ENCODE data around the gene IVD. TPM values are rescaled to one million over a fixed set of nuclear protein-coding genes. Genes with fewer than 3 reads are reported as not detected.

IVD gene
- total and polyA plus RNA-seq, 9 of the 15 experiments (the other 6 are each of a cell fraction or from before 2014, with no cell fraction given), result 0.15 to 4.5 (median 2.4) TPM

DNA sequence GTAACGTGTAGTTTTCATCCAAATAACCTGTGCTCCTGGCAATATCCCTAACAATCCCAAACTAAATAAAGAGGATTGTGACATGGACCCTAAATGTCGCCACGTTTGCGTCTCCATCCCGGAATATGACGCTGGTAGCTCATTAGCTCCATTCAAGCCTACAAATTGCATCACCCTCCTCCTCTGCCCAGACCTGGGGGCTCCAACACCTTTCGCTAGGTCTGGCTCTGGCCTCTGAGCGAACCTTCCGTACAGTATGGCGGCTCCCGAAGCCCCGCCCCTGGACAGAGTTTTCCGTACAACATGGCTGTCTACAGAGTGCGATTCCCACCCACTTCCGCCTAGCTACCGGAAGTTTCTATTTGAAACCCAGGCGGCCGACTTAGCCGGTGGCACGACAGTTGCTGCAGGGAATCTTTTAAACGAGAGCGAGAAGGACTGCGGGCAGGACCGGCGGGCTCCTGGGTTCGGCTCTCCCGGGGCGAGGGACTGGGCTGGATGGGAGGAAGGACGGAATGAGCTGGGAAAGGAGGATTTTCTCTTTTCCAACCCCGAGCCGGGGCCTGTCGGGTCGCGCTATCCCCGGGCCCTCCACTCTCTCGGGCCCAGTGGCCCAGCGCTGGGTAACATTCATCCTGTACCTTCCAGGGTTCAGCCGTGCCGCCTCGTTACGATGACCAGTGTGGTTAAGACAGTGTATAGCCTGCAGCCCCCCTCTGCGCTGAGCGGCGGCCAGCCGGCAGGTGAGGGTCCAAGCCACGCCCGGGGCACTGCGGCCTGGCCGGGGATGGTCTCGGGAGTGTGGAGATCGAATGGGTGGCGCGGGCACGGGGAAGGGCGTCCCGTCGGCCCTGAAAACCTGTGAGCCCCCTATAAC, 22.8 kb upstream of the IVD start, which contains the start of gene KNSTRN (continued):
- peak; percentile 71 for TF ChIP-seq ATF3 (IDR thresholded peaks at IDR 0.05)
- 0 out of 2 replicates have a peak, but pooled peaks have one; percentile 69 for TF ChIP-seq ATF3 (CRISPR knock-in tag; conservative IDR thresholded peaks at IDR 0.05)
- no peak for TF ChIP-seq CTBP1 (IDR thresholded peaks at IDR 0.05; ENCODE audit: borderline replicate concordance)
- peak; percentile 96 for TF ChIP-seq MYBL2 (IDR thresholded peaks at IDR 0.05; ENCODE audit: low read depth)
- no peak for TF ChIP-seq MYBL2 (CRISPR knock-in tag; IDR thresholded peaks at IDR 0.05; ENCODE audit: borderline replicate concordance)
- TF ChIP-seq ZNF133 (CRISPR knock-in tag; IDR thresholded peaks at IDR 0.05), result no peak
- TF ChIP-seq THAP7 (CRISPR knock-in tag; IDR thresholded peaks at IDR 0.05), result no peak
- TF ChIP-seq, protein P1, sequence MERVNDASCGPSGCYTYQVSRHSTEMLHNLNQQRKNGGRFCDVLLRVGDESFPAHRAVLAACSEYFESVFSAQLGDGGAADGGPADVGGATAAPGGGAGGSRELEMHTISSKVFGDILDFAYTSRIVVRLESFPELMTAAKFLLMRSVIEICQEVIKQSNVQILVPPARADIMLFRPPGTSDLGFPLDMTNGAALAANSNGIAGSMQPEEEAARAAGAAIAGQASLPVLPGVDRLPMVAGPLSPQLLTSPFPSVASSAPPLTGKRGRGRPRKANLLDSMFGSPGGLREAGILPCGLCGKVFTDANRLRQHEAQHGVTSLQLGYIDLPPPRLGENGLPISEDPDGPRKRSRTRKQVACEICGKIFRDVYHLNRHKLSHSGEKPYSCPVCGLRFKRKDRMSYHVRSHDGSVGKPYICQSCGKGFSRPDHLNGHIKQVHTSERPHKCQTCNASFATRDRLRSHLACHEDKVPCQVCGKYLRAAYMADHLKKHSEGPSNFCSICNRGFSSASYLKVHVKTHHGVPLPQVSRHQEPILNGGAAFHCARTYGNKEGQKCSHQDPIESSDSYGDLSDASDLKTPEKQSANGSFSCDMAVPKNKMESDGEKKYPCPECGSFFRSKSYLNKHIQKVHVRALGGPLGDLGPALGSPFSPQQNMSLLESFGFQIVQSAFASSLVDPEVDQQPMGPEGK (CRISPR knock-in tag; IDR thresholded peaks at IDR 0.05; ENCODE audit: borderline replicate concordance), result no peak
- TF ChIP-seq HNRNPK (IDR thresholded peaks at IDR 0.05; ENCODE audit: low read depth, low read length, poor library complexity, severe bottlenecking), result no peak
- TF ChIP-seq IRF1 (CRISPR knock-in tag; IDR thresholded peaks at IDR 0.05; ENCODE audit: borderline replicate concordance), result no peak
- TF ChIP-seq ASH1L (IDR thresholded peaks at IDR 0.05; ENCODE audit: borderline replicate concordance, low read depth, partially characterized antibody), result no peak
- TF ChIP-seq, protein P2, sequence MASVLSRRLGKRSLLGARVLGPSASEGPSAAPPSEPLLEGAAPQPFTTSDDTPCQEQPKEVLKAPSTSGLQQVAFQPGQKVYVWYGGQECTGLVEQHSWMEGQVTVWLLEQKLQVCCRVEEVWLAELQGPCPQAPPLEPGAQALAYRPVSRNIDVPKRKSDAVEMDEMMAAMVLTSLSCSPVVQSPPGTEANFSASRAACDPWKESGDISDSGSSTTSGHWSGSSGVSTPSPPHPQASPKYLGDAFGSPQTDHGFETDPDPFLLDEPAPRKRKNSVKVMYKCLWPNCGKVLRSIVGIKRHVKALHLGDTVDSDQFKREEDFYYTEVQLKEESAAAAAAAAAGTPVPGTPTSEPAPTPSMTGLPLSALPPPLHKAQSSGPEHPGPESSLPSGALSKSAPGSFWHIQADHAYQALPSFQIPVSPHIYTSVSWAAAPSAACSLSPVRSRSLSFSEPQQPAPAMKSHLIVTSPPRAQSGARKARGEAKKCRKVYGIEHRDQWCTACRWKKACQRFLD (CRISPR knock-in tag; IDR thresholded peaks at IDR 0.05), result no peak; the same call in 1 of the 2 replicates
- TF ChIP-seq ZNF444 (CRISPR knock-in tag; IDR thresholded peaks at IDR 0.05), result no peak
- no peak for TF ChIP-seq ZNF41 (CRISPR knock-in tag; conservative IDR thresholded peaks at IDR 0.05)
- no peak for TF ChIP-seq CHCHD3 (CRISPR knock-in tag; IDR thresholded peaks at IDR 0.05)
- TF ChIP-seq ESRRA (IDR thresholded peaks at IDR 0.05; ENCODE audit: borderline replicate concordance, low read depth), result no peak
- TF ChIP-seq NR1H2 (CRISPR knock-in tag; IDR thresholded peaks at IDR 0.05), result no peak
- no peak for TF ChIP-seq PRMT5 (CRISPR knock-in tag; IDR thresholded peaks at IDR 0.05)
- no peak for TF ChIP-seq HLTF (IDR thresholded peaks at IDR 0.05)
- no peak for TF ChIP-seq ARID1B (IDR thresholded peaks at IDR 0.05)
- TF ChIP-seq HDAC2 (IDR thresholded peaks at IDR 0.05), result no peak
- TF ChIP-seq SIN3A (IDR thresholded peaks at IDR 0.05; ENCODE audit: borderline replicate concordance in 2 of 2, control insufficient read depth in 1 of 2, low read depth in 2 of 2, low read length in 2 of 2), result peak; percentile 54 to 74; a peak in 2 of 4 replicates
- no peak for TF ChIP-seq DPF2 (IDR thresholded peaks at IDR 0.05)
